Suppressor macrophage treated with lipopolysaccharide for 4 hours (primary cell): Measurements from ENCODE around the gene PIGB.
"Not testable (repeated sequence)": the region's sequence is repeated elsewhere in the genome, so short reads cannot be mapped to it uniquely, and the experiment has no call there.

Experiments
- DNase-seq: peaks from one replicate; pipeline ENCODE4 v3.0.0-alpha.2; 2020

Gene PIGB

DNA sequence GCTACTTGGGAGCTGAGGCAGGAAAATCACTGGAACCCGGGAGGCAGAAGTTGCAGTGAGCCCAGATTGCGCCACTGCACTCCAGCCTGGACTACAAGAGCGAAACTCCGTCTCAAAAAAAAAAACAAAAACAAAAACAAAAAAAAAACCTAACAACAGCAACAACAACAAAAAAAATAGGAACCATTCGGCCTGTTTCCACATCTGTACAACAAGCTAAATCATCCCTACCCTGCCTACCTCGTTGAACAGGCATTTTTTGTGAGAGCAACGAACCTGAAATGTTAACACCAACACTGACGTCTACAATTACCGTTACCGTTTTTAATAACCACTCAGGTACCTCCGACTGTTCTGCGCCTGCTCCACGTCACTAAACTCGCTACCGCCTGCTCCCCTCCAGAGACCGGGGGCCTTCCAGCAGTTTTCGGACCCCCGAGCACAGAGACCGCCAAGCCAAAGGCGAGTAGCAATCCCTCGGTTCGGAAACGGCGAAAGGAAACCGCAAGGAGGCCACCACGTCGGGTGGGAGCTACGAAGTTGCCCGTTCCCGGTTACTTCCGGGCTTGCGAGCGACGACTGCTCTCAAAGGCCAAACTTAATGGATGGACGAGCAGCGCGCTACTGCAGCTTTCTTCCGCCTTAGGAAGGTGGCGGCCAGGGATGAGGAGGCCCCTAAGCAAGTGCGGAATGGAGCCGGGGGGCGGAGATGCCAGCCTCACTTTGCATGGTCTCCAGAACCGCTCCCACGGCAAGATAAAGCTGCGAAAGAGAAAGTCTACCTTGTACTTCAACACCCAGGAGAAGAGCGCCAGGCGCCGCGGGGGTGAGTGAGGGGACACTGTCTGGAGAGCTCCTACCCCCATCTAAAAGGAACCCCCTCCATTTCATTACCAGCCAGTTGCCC, at the start of gene PIGB, which contains the start of gene PIGBOS1:
PIGB (plus strand) TSS at position 635 of the 907 bp plus-strand sequence; CDS start at position 664, 29 bp downstream.
PIGBOS1 (minus strand) TSS at position 536 of the 907 bp plus-strand sequence. CDS start 1,331 bp downstream, outside the sequence.
- DNase-seq: peak; percentile 90

DNA sequence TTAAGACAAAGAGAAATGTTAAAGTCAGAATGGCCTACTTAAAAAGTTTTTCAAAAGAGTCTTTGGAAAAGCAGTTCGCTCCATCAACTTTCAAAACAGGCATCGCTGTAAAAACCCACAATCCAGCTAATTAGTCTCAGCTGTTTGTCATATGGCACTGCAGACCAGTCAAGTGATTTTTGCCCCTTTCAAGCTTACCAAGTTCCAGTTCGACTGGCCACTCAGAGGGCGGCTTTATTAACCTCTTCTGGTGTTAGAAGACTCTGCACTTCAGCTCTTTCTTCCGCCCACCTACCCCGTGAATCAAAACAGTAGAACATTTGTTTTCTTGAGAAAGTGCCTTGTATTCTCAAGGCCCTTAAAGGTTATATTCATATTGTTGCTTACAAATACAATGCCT, 48.7 kb upstream of the PIGB start:
- no peak for DNase-seq

DNA sequence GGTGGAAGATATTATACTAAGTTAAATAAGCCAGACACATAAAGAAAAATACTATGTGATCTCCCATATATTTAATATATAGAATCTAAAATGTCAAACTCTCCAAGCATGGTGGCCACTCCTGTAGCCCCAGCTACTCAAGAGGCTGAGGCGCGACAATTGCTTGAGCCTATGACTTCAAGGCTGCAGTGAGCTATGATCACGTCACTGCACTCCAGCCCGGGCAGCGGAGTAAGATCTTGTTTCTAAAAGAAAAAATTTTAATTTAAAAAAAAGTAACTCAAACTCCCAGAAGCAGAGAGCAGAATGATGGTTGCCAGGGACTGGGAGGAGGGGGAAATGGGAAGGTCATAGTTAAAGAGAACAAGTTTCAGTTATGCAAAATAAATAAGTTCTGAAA, 42.7 kb upstream of the PIGB start:
- no peak for DNase-seq

DNA sequence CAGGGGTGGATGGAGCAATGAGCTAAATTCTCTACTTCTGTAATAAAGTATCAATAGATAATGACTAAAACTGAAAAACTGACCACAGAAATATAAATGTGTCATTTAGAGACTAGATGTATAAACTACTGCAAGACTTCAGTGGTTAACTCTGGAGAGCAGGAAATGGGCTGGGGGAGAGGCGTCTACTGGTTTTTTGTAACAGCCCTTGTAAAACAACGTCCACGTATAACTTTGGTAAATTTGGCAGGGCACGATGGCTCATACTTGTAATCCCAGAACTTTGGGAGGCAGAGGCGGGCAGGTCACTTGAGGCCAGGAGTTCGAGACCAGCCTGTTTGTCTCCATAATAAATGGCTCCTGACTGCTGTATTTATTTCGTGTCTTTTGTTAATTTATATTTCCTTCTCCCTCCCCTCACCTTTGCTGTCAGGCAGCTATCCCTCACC, 41.9 kb upstream of the PIGB start:
- DNase-seq: peak; percentile 53

DNA sequence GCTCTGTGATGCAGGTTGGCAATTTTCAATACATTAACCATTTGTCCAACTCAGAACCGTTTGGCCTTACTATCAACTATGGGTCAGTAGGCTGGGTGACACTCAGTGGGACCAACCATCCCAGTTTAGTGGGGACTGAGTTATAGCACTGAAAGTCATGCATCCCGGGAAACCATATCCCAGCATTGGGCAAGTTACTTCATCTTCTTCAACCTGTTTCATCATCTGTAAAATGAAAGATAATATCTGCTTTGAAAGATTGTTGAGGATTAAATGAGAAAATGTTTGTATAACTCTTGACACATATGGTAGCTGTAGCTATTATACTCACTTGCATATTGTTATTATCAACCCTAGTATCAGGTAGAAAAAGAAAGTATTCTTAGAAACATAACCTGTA, 41.3 kb upstream of the PIGB start:
- DNase-seq: no peak

DNA sequence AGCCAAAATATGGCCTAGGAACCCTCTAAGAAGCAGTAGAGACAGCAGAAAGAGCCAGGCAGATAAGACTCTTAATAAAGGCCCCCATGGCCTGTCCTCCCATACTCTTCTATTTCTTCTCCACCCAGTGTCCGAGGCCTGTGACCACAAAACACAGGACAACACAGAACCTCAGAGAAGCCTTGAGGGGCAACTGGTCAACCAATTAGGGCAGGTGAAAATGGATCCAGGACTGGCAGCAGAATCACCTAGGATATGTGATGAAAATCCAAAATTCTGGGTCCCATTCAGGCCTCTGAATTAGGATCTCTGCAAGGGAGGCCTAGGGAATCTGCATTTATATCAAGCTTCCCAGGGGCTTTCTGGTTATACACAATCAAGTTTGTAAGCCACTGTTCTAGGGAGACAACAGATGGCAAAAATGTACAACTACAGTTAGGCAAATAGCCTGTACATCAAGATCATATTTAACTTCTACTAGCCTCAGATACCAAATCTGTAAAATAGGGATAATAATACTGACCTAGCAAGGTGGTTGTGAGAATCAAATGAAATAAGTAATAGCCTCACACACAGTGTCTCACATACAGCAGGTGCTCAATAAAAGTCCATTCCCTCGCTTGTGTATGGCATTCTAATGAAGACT, 39.8 kb upstream of the PIGB start:
- no peak for DNase-seq

DNA sequence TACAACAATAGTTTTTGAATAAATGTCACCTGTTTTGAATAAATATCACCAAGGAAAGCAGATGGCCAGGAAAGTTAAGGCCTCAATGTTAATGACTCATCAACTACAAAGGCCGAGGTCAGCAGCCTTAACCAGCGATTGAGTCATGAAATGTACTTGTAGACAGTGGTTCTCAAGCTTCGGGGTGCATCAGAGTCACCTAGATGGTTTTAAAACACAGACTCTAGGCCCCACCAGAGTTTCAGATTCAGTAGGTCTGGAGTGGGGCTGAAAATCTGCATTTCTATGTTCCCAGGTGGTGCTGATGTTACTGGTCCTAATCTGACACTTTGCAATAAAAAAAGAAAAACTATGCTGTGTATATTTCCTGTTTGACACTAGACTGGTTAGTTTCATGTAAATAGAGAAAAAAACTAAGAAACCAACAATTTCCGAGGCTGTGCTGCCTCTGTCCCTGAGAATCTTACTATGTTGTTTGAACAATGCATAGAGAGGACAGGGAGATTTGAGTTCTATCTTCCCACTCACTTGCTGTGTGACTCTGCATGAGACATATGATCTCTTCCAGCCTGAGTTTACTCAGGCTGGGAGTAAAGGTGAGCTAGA, 39.2 kb upstream of the PIGB start:
- DNase-seq: peak; percentile 68

DNA sequence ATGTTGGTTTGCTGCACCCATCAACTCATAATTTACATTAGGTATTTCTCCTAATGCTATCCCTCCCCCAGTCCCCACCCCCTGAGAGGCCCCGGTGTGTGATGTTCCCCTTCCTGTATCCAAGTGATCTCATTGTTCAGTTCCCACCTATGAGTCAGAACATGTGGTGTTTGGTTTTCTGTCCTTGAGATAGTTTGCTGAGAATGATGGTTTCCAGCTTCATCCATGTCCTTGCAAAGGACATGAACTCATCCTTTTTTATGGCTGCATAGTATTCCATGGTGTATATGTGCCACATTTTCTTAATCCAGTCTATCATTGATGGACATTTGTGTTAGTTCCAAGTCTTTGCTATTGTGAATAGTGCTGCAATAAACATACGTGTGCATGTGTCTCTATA, 38.4 kb upstream of the PIGB start:
- DNase-seq: not testable (repeated sequence)

DNA sequence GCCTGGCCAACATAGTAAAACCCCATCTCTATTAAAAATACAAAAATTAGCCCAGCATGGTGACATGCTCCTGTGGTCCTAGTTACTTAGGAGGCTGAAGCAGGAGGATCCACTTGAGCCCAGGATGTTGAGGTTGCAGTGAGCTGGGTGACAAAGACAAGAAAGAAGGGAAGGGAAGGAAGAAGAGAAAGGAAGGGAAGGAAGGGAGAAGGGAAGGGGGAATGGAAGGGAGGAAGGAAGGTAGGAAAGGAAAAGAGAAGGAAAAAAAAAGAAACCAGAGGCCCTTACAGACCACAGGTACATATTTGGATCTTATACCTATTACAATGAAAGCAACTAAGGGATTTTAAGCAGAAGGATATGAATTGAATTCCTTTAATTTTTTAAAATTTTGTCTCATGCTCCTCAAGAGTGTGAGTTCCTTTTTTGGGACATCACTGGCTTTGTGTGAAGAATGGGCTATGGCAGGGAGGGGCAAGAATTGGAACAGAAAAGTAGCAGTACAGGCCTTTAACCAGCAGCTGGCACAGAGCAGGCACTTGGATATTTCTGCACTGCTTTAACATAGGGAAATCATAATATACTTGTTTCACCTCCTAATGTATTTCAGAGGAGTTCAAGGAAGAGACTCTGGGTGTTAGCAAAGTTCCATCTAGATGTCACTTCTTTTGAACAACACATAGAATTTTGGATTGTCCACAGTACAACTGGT, 37.3 kb upstream of the PIGB start:
- DNase-seq: no peak

DNA sequence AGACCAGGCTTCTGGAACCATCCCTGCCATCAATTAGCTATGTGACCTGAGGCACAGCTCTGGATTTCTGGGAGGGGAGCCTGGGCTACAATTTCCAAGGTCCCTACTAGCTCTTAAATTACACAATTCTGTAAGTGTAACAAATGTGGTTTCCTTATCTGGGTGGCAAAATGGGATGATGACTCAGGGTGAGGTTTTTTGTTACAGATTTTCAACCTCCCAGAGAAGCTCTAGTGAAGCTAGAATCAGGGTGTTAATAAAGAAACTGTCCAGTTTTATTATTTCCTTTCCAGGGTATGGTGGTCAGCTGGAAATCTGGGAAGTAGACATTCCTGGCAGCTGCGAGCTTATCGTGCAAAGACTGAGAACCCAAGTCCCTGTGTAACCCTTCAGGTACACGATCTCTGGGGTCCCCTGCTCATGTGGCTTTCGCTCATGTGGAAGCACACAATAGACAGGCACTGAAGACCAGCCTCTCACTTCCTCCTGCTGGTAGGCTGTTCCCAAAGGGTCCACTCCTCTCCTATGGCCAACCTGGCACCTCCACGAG, 36.7 kb upstream of the PIGB start:
- DNase-seq: peak; percentile 71

DNA sequence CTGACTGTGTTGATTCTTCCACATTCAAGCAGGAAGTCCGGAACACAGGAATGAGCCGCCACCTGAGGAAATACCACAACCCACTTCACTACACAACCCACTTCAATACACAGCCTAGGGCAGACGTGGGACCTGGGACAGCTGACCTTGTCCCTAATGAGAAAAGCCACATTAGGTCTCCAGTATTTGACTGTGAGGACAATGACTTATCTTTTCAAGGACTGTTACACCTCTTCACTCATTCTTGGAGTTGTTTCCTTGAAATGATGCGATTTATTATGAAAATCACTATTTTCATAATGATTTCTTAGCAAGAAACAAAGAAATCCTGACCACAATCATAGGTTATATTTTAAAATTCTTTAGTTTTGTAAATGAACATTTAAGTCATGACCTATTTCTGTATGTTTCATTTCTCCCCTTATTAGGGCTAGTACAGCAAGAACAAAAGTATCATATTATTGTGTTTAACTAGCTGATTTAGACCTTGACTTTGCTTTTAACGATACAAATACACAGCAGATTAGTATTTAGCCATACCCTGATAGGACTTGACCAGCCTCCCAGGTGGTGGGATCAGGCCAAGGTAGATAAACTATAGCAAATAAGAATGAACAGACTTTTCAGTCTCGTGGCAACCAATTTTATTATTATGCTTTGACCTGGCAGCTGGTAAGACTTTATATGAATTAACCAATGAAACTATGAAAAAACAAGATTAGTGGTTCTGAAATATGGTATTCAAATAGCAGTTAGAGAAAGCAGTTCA, 35.5 kb upstream of the PIGB start:
- DNase-seq: no peak

DNA sequence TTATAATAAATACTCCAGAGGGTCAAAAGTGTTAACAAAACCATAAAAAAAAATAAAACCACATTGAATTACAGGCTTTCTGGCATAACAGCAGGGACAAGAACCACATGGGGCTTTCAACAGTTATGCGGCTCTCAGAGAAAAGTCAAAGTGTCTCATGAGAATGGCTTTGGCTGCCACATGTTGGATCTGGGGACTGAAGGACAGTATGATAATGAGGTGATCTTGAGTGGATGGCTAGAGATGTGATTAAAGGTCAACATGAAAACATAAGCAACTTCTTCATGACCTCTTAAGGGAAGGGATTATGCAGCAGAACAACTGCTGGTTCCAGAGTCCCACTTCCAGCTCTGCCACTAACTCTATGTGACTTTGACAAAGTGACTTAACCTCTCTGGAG, 34.6 kb upstream of the PIGB start:
- no peak for DNase-seq

DNA sequence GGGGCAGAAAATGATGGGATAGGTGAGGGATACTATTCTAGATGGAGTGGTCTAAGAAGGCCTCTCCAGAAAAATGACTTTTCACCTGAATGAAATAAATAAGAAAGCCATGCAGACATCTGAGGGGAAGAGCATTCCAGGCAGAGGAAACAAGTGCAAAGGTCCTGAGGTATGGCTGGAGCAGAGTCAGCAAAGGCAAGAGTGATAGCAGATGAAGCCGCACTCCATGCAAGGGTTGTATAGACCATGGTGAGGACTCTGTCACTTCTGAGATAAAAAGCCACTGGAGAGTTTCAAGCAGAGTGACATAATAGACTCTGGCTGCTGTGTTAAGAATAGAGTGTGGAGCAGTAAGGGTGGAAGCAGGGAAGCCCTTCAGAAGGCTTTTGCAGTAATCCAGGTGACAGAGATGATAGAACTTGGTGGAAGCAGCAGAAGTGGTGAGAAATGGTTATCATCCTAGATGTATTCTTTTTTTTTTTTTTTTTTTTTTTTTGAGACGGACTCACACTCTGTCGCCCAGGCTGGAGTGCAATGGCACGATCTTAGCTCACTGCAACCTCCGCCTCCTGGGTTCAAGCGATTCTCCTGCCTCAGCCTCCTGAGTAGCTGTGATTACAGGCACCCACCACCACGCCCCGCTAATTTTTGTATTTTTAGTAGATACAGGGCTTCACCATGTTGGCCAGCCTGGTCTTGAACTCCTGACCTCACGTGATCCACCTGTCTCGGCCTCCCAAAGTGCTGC, 32.4 kb upstream of the PIGB start:
- not testable (repeated sequence) for DNase-seq

DNA sequence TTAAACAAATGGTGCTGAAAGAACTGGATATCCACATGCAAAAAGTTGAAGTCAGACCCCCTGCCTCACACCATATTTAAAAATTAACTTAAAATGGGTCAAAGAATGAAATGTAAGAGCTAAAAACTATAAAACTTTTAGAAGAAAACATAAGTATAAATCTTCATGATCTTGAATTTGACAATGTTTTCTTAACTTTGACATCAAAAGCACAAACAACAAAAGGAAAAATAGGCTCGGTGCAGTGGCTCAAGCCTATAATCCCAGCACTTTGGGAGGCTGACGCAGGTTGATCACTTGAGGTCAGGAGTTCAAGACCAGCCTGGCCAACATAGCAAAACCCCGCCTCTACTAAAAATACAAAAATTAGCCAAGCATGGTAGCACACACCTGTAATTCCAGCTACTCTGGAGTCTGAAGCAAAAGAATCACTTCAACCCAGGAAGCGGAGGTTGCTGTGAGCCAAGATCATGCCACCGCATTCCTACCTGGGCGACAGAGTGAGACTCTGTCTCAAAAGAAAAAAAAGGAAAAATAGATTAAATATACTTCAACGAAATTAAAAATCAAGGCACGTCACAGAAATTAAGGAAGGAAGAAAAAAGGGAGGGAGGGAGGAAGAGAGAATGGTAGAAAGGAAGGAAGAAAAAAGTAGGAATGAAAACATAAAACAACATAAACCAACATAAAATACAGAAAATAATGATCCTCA, 30.9 kb upstream of the PIGB start:
- DNase-seq: no peak

DNA sequence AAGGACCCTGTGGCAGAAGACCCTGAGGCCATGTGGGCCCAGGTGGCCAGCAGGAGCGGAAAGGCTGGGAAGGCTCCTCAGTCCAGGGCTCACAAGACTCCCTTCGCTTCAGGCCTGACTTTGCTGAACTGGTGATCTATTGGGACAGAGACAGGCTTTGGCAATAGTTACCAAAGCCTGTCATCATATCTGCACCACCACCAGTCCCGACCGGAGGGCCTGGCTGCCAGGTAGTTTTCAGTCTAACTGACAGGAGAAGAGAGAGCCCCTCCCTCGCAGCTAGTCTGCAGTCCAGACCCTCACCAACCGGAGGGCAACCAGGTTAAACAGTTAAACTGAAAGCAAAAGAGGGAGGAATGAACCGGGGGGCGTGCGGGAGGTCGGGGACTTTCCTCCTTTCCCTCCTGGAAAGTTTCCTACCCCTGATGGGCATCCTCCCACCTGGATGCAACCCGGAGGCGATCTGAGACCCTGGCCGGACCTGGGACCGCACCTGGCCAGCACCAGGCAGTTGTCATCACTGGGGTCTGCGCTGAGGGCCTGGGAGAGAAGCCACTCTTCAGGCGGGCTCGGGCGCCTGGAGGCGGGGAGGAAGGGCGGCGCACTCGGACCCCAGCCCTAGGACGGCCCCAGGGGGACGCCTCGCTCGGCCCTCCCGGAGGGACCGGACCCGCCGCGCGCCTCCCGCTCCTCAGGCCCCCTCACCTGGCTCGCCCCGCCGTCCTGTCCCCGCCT, 29.8 kb upstream of the PIGB start:
- DNase-seq: peak; percentile 59

DNA sequence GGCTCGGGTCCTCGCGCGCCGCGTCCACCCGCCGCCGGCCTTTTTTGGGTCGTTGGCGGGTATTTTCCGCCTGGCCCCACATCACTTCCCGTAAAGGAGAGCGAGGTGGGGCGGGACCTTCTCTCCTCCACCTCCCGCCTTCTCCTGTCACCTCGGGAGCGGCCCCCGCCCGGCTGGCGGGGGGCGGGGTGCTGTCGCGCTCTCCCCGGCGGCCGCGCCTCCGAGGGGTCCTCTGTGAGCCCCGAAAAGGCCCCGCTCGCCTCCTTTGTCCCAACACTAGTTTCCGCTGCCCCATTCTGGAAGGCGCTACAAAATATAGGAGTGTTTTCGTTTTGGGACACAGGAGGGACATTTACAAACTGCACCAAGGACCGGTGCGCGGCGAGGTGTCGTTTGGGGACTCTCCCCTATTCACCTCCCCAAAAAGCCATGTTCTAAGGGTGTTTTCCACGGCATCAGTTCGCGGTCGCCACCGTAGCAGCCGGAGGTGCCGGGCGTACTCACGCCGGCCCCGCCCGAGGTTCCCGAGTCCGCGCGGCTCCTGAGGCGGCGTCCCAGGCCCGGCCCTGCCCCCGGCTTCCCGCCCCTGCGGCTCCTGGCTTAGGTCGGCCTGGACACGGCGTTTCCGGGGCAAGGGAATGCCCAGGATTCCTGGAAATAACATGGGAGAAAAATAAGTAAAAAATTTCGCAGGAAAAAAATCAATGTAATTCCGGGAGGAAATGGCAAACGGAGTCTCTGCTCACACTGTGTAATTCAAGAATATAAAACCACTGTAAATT, 29.1 kb upstream of the PIGB start, which contains the start of gene RAB27A:
RAB27A (minus strand) TSS at position 68 of the 782 bp plus-strand sequence. CDS start 54,879 bp downstream, outside the sequence.
- DNase-seq: peak; percentile 63

DNA sequence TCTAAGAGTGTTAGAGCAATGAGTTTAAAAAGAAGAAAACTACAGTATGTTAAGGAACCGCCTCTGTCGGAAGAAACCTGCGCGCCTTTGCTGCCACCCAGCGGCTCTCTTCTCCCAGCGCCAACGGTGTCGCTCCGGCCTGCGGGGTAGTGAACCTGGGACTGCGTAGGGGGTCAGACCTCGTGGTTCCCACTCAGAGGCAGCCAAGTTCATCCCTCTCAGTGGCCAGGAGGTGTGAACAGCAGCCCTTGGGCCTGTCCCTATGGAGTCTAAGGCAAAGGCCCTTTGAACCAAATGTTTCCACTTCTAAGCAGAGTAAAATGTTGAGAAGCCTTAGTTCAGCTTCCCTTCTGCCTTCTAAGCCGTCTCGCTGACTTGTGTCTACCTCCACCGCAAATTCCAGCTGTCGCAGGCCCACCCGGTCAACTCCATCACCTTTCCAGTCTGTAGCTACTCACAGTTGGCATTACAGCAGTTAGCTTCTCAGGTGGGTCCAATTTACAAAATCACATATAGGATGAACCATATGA, 28.4 kb upstream of the PIGB start:
- DNase-seq: peak; percentile 89

DNA sequence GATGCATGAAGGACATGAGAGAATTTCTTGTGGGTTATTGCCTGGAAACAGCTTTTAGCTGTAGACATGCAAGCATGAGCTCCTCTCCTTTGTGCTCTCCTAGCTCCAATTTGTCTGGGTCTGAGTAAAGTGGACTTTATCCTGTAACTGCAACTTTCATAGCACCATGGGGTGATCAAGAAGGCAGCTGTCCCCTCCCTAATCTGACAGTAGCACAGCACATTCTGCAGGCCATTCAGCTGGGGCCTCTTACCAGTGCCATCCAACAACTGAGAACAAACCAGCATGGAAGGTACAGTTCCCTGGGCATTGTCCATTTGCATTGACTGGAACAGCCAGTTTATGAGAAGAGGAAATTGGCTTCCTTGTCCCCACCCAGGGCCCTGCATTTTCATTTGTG, 21.7 kb upstream of the PIGB start:
- DNase-seq: no peak
